DOHH2 (cell line): ENCODE results near the gene VASH1.

ENCODE experiments used
- H3F3A ChIP-seq: fragments of 200-600 bp; sonication (generic), shearing (Covaris generic); 2 replicates; pipeline ENCODE4 v1.6.0; 2016; ENCODE audit warnings: antibody characterized with exemption, mild to moderate bottlenecking; ENCODE audit not compliant: control insufficient read depth, insufficient read depth
- H3K27ac ChIP-seq: fragments of 200-600 bp; sonication (generic); 2 replicates; pipeline ENCODE4 v1.5.1; 2014; ENCODE audit warnings: low read depth, mild to moderate bottlenecking, low read length, moderate library complexity
- H3K27me3 ChIP-seq: fragments of 200-600 bp; sonication (generic); 2 replicates; pipeline ENCODE4 v1.6.1; 2014; ENCODE audit warnings: mild to moderate bottlenecking, low read length, mixed read lengths; ENCODE audit not compliant: control insufficient read depth
- H3K36me3 ChIP-seq: fragments of 200-600 bp; sonication (generic); 2 replicates; pipeline ENCODE4 v1.6.1; 2014; ENCODE audit warnings: mild to moderate bottlenecking, low read length, moderate library complexity, mixed read lengths; ENCODE audit not compliant: control insufficient read depth
- H3K4me1 ChIP-seq: fragments of 200-600 bp; sonication (generic); 2 replicates; pipeline ENCODE4 v1.6.1; 2014; ENCODE audit warnings: mild to moderate bottlenecking, low read length, mixed read lengths; ENCODE audit not compliant: control insufficient read depth
- H3K4me2 ChIP-seq: fragments of 200-600 bp; sonication (generic); 2 replicates; pipeline ENCODE4 v1.6.0; 2014; ENCODE audit warnings: mild to moderate bottlenecking, low read length, moderate library complexity
- H3K4me3 ChIP-seq: fragments of 200-600 bp; sonication (generic); 2 replicates; pipeline ENCODE4 v1.5.1; 2014; ENCODE audit warnings: mild to moderate bottlenecking, low read length, mixed read lengths
- H3K79me2 ChIP-seq: fragments of 200-600 bp; sonication (generic); 2 replicates; pipeline ENCODE4 v1.6.1; 2014; ENCODE audit warnings: mild to moderate bottlenecking, low read length, mixed read lengths; ENCODE audit not compliant: control insufficient read depth
- H3K9me2 ChIP-seq: fragments of 200-600 bp; sonication (generic); replicated peaks from 2 replicates; pipeline ENCODE4 v1.6.1; 2014; ENCODE audit warnings: mild to moderate bottlenecking, low read length, mixed read lengths; ENCODE audit not compliant: control insufficient read depth
- H3K9me3 ChIP-seq: fragments of 200-600 bp; sonication (generic); 2 replicates; pipeline ENCODE4 v1.6.1; 2014; ENCODE audit warnings: antibody characterized with exemption, low read length, mixed read lengths; ENCODE audit not compliant: control insufficient read depth, insufficient read depth
- H4K20me1 ChIP-seq: fragments of 200-600 bp; sonication (generic); 2 replicates; pipeline ENCODE4 v1.6.0; 2014; ENCODE audit warnings: low read depth, mild to moderate bottlenecking, antibody characterized with exemption, low read length, moderate library complexity; ENCODE audit not compliant: control insufficient read depth, insufficient read depth
- EZH2phosphoT487 ChIP-seq: fragments of 200-600 bp; sonication (generic); IDR thresholded peaks from 2 replicates; pipeline ENCODE4 v1.6.1; 2017; ENCODE audit warnings: borderline replicate concordance, mild to moderate bottlenecking, antibody characterized with exemption, low read length, moderate library complexity, mixed read lengths
- TF ChIP-seq, protein P1 (sequence below): fragments of 200-600 bp; sonication (generic); IDR thresholded peaks from one replicate; pipeline ENCODE4 v1.5.1; 2014; ENCODE audit warnings: antibody characterized with exemption, mild to moderate bottlenecking, low read depth, low read length; ENCODE audit not compliant: poor library complexity, severe bottlenecking

The VASH1 gene

DNA sequence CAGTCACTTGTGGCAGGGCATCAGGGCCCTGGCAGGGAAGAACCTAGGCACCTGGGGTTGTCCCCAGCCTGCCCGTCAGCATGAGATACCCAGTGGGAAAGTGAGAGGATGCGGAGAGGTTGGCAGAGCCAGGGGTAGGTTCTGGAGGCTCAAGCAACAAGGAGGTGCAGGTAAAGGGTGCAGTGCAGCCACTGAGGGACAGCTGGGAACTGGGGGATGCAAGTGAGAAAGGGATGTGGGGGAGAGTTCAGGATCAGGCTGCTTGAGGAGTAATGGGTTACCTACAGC lies 18.7 kb downstream of the VASH1 start:
- H3K79me2 ChIP-seq = no peaks in the 10 kb centered on the region
- no peaks in the 10 kb centered on the region for H3K9me3 ChIP-seq
- no peaks in the 10 kb centered on the region for H3K4me1 ChIP-seq
- H3K27me3 ChIP-seq = no peaks in the 10 kb centered on the region
- no peak overlapping the region for H3K27ac ChIP-seq
- H4K20me1 ChIP-seq = no peaks in the 10 kb centered on the region
- no peaks in the 10 kb centered on the region for H3K9me2 ChIP-seq
- TF ChIP-seq EZH2phosphoT487 = no peak
- TF ChIP-seq, protein P1, sequence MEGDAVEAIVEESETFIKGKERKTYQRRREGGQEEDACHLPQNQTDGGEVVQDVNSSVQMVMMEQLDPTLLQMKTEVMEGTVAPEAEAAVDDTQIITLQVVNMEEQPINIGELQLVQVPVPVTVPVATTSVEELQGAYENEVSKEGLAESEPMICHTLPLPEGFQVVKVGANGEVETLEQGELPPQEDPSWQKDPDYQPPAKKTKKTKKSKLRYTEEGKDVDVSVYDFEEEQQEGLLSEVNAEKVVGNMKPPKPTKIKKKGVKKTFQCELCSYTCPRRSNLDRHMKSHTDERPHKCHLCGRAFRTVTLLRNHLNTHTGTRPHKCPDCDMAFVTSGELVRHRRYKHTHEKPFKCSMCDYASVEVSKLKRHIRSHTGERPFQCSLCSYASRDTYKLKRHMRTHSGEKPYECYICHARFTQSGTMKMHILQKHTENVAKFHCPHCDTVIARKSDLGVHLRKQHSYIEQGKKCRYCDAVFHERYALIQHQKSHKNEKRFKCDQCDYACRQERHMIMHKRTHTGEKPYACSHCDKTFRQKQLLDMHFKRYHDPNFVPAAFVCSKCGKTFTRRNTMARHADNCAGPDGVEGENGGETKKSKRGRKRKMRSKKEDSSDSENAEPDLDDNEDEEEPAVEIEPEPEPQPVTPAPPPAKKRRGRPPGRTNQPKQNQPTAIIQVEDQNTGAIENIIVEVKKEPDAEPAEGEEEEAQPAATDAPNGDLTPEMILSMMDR = no peak
- no peaks in the 10 kb centered on the region for H3F3A ChIP-seq
- H3K4me3 ChIP-seq = no peak overlapping the region
- H3K4me2 ChIP-seq = no peak overlapping the region
- peaks cover 21% of the 10 kb centered on the region for H3K36me3 ChIP-seq

DNA sequence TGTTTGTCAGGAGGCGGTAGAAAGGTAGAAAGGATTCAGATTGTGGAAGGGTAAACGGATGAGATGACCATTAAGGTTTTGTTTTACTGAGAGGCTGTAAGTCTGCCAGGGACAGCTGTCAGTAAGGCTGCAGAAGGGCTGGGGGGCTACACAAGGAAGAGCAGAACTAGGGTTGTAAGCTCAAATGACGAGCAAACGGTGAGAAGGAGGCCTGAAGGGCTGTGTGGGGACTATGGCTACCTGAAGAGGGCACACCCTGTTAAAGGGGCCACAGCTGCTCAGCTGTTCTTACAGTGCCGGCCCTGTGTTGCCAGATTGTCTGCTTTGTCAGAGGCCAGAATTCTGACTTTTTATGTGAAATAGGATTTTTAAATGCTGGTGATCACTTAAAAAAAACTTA lies 19.1 kb downstream of the VASH1 start:
- Histone ChIP-seq H3F3A (no peaks in the 10 kb centered on the region), H3K4me3 (no peak overlapping the region), H3K36me3 (peaks cover 23% of the 10 kb centered on the region), H4K20me1 (no peaks in the 10 kb centered on the region), H3K79me2 (no peaks in the 10 kb centered on the region), H3K4me1 (no peaks in the 10 kb centered on the region), H3K9me3 (no peaks in the 10 kb centered on the region), H3K9me2 (no peaks in the 10 kb centered on the region), H3K27ac (no peak overlapping the region), H3K27me3 (no peaks in the 10 kb centered on the region), H3K4me2 (no peak overlapping the region)
- TF ChIP-seq EZH2phosphoT487 = no peak
- TF ChIP-seq, protein P1 = no peak

DNA sequence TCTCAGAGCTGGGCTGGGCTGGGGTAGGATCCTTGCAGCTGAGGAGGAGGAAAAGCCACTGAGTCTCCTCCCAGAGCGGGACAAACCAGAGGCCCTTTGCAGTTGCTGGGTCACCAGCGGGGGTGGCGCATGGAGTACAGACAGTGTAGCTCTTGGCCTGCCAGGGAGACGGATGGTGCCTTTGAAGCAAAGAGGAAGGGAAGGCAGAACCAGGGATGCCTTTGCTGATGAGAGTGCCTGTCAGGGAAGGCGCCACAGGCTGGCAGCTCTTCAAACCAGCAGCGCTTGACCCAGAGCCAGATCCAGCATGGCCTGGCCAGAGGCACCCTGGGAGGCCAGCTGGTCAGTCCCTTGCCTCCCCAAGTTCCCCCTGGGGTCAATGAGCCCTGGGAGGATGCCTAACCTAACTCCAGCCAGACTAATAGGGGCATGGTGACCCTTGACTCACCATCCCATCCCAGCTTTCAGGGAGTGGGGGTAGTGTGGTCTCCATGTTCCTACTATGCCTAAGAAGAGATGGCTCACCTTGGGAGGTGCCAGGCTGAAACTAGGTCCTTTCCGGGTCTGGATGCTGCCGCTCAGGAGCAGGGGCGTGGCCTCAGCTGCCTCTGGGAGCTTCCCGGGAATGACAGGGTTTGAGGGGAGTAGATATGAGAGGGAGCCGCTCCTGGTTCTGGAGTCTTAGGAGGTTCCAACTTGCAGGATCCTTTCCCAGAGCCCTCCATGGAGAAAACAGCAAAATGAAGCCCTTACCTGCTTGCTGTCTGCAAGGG lies 19.8 kb downstream of the VASH1 start:
- TF ChIP-seq, protein P1 = no peak
- TF ChIP-seq EZH2phosphoT487 = no peak
- Histone ChIP-seq H3K27me3 (no peaks in the 10 kb centered on the region), H3K27ac (no peak overlapping the region), H3K4me1 (no peaks in the 10 kb centered on the region), H3K4me3 (no peak overlapping the region), H3K79me2 (no peaks in the 10 kb centered on the region), H3K4me2 (no peak overlapping the region), H3F3A (no peaks in the 10 kb centered on the region), H3K9me2 (no peaks in the 10 kb centered on the region), H3K9me3 (no peaks in the 10 kb centered on the region), H3K36me3 (peaks cover 27% of the 10 kb centered on the region), H4K20me1 (no peaks in the 10 kb centered on the region)
